Rectal smooth muscle tissue (tissue), 1 donor: ENCODE data around the gene C16orf74.

Experiments
- H3K27ac ChIP-seq: one replicate; pipeline ENCODE4 v1.7.0; 2013; ENCODE audit warnings: low read depth, low read length, inconsistent platforms
- H3K27me3 ChIP-seq: one replicate; pipeline ENCODE4 v1.7.0; 2013; ENCODE audit warnings: low read length; ENCODE audit not compliant: control insufficient read depth, insufficient read depth
- H3K36me3 ChIP-seq: one replicate; pipeline ENCODE4 v1.7.0; 2013; ENCODE audit warnings: low read length; ENCODE audit not compliant: control insufficient read depth, insufficient read depth
- H3K4me1 ChIP-seq: one replicate; pipeline ENCODE4 v1.7.0; 2013; ENCODE audit warnings: low read length; ENCODE audit not compliant: control insufficient read depth, insufficient read depth
- H3K4me3 ChIP-seq: one replicate; pipeline ENCODE4 v1.7.0; 2013; ENCODE audit warnings: low read length
- H3K9ac ChIP-seq: one replicate; pipeline ENCODE4 v1.7.0; 2013; ENCODE audit warnings: low read length

Gene C16orf74

DNA sequence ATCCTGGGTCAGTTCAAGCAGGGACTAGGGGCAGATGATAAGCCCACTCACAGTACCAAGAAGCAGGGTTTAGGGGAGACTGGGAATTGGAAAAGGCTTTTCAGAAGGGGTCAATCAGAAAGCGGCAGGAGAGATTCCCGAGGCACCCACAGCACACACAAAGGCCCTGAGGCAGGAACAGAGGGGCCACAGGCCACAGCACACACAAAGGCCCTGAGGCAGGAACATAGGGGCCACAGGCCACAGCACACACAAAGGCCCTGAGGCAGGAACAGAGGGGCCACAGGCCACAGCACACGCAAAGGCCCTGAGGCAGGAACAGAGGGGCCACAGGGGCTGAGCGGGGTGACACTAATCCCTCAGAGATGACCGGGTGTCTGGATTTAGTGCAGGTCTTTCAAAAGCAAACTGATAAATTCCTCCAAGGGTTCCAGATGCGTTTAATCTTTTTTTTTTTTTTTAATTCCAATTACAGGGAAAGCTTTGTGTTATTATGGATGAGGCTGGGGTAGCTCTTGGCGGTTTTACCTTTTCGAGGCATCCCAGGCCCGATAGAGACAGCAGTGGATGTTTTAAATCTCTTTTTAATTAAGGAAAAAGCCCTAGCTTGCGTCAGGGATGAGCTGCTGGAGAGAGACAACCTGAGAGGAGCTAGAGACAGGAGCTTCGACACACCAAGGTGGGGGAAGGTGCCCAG, 31.1 kb downstream of the C16orf74 start:
- H3K27ac ChIP-seq, result no peak overlapping the region
- H3K9ac ChIP-seq, result no peak overlapping the region
- H3K36me3 ChIP-seq, result no peaks in the 10 kb centered on the region
- H3K4me3 ChIP-seq, result no peak overlapping the region
- no peaks in the 10 kb centered on the region for H3K4me1 ChIP-seq
- no peaks in the 10 kb centered on the region for H3K27me3 ChIP-seq

- no peaks in the 10 kb centered on the region for H3K4me1 ChIP-seq
- no peak overlapping the region for H3K9ac ChIP-seq
- no peak overlapping the region for H3K27ac ChIP-seq
- H3K36me3 ChIP-seq, result no peaks in the 10 kb centered on the region
- no peak overlapping the region for H3K4me3 ChIP-seq
- H3K27me3 ChIP-seq, result no peaks in the 10 kb centered on the region
Measured at GRCh38 chr16:85718682-85719081, 32.2 kb downstream of the C16orf74 start.

DNA sequence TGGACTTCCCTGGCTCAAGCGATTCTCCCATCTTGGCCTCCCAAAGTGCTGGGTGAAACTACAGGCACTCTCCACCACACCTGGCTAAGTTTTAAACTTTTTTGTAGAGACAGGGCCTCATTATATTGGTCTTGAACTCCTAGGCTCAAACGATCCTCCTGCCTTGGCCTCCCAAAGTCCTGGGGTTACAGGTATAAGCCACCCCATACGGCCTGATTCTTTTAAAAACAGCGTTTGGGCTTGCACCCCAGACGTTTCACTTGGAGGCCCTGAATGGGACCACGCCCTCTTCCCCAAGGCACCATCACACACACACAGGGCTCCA, 32.8 kb downstream of the C16orf74 start:
- no peaks in the 10 kb centered on the region for H3K27me3 ChIP-seq
- no peak overlapping the region for H3K4me3 ChIP-seq
- H3K27ac ChIP-seq, result no peak overlapping the region

DNA sequence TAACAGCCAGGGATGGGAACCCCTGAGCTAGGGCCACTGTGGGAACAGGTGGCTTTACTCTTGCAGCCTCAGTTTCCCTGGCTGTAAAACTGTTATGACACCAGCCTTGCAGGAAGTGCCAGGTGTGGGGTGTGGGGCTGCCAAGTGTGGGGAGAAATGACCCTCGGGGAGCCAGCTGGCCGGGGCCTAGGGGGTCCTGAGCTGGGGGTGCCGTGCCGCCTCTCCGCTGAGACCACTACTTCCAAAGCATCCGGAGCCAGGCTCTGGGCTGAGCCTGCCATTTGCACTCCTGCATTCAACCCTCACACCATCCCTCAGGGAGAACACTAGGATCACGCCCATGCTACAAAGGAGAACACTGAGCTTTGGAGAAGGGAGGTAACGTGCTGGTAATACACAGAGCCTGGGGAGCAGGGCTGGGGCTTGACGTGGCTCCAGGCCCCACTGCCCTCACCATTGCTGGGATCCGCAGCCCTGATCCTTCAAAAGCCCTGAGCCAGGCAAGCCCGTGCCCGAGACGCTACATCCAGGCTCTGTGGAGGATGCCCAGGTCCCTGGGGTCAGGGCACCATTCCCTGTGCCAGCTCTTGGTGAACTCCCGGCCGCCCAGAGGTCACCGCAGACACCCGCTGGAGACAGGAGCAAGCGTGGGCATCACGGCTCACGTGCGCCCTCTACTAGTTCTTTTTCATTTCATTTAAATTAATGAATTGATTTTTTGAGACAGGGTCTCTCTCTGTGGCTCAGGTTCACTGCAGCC, 33.3 kb downstream of the C16orf74 start:
- H3K4me3 ChIP-seq, result no peak overlapping the region
- H3K4me1 ChIP-seq, result no peaks in the 10 kb centered on the region
- no peaks in the 10 kb centered on the region for H3K36me3 ChIP-seq
- no peaks in the 10 kb centered on the region for H3K27me3 ChIP-seq
- H3K27ac ChIP-seq, result no peak overlapping the region
- H3K9ac ChIP-seq, result no peak overlapping the region

More for the DNA sequence above, 32.8 kb downstream of the C16orf74 start:
- Histone ChIP-seq H3K9ac (no peak overlapping the region), H3K36me3 (no peaks in the 10 kb centered on the region), H3K4me1 (no peaks in the 10 kb centered on the region)

DNA sequence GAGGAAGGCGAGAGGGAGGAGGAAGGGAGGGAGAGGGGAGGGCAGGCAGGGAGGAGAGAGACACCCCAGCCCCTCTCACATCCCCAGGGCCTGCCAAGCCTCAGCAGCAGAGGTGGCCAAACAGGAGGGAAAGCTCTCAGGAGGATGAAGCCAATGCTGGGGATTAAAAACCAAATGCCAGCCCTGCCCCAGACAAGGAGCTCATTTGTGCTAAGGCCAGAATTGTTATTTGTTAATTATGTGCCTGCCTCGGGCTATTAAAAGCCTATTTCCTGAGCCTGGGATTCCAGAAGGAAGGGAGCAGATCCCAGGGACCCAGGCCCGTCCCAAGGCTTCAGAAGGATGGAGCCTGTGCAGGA, 34.2 kb downstream of the C16orf74 start:
- Histone ChIP-seq H3K36me3 (no peaks in the 10 kb centered on the region), H3K27ac (no peak overlapping the region), H3K4me1 (no peaks in the 10 kb centered on the region), H3K4me3 (no peak overlapping the region), H3K9ac (no peak overlapping the region), H3K27me3 (no peaks in the 10 kb centered on the region)

DNA sequence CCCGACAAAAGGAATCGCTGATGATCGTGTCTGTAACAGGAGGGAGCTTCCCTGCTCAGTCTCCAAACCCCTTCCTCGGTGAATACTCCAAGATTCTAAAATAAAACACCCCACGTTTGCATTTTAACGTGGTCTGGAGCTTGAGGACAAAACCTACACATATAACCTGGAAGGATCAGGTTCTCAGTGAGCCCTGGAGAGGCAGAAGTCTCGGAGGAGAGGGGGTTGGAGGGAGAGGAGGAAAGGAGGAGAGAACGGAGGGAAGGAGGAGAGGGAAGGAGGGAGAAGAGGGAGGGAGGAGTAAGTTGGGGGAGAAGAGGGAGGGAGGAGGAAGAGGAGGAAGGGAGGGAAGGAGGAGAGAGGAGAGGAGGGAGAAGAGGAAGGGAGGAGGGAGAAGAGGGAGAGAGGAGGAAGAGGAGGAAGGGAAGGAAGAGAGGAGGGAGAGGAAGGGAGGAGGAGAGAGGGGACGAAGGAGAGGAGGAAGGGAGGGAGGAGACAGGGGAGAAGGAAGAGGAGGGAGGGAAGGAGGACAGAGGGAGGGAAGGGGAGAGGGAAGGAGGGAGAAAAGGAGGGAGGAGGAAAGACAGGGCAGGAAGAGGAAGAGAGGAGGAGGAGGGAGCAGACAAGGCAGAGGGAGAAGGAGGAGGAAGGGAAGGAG, 34.7 kb downstream of the C16orf74 start:
- no peaks in the 10 kb centered on the region for H3K36me3 ChIP-seq
- H3K27me3 ChIP-seq, result no peaks in the 10 kb centered on the region

GRCh38 chr16:85715169-85716021, 35.5 kb downstream of the C16orf74 start:
- H3K4me1 ChIP-seq, result no peaks in the 10 kb centered on the region
- no peaks in the 10 kb centered on the region for H3K27me3 ChIP-seq
- no peak overlapping the region for H3K4me3 ChIP-seq
- no peak overlapping the region for H3K9ac ChIP-seq
- no peaks in the 10 kb centered on the region for H3K36me3 ChIP-seq
- H3K27ac ChIP-seq, result no peak overlapping the region

More for the DNA sequence above, 34.7 kb downstream of the C16orf74 start:
- H3K27ac ChIP-seq, result no peak overlapping the region
- no peaks in the 10 kb centered on the region for H3K4me1 ChIP-seq
- no peak overlapping the region for H3K9ac ChIP-seq
- H3K4me3 ChIP-seq, result no peak overlapping the region

- Histone ChIP-seq H3K27ac (no peak overlapping the region), H3K4me1 (no peaks in the 10 kb centered on the region), H3K27me3 (no peaks in the 10 kb centered on the region), H3K36me3 (no peaks in the 10 kb centered on the region), H3K4me3 (no peak overlapping the region), H3K9ac (no peak overlapping the region)
Measured at GRCh38 chr16:85712801-85713200, 38.1 kb downstream of the C16orf74 start.

GRCh38 chr16:85711982-85712587, 38.8 kb downstream of the C16orf74 start:
- Histone ChIP-seq H3K27me3 (no peaks in the 10 kb centered on the region), H3K36me3 (no peaks in the 10 kb centered on the region), H3K4me3 (no peak overlapping the region), H3K27ac (no peak overlapping the region), H3K9ac (no peak overlapping the region), H3K4me1 (no peaks in the 10 kb centered on the region)

DNA sequence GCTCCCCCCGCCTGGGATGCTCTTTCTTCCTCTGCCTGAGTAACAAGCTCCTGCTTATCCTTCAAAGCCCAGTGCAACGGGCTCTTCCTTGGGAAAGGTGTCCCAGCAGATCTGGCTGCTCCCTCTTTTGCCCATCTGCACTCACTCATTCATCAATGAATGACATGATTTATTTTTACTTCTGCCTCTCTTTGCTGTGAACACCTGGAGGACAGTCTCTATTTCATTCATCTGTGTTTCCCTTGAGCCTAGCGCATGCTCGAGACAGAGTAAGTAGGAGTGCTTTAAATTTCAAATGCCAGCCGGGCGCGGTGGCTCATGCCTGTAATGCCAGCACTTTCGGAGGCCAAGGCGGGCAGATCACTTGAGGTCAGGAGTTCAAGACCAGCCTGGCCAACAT, 40.2 kb downstream of the C16orf74 start:
- H3K4me3 ChIP-seq, result no peak overlapping the region
- H3K9ac ChIP-seq, result no peak overlapping the region
- H3K27ac ChIP-seq, result no peak overlapping the region
- H3K27me3 ChIP-seq, result no peaks in the 10 kb centered on the region
- H3K36me3 ChIP-seq, result no peaks in the 10 kb centered on the region
- H3K4me1 ChIP-seq, result no peaks in the 10 kb centered on the region

DNA sequence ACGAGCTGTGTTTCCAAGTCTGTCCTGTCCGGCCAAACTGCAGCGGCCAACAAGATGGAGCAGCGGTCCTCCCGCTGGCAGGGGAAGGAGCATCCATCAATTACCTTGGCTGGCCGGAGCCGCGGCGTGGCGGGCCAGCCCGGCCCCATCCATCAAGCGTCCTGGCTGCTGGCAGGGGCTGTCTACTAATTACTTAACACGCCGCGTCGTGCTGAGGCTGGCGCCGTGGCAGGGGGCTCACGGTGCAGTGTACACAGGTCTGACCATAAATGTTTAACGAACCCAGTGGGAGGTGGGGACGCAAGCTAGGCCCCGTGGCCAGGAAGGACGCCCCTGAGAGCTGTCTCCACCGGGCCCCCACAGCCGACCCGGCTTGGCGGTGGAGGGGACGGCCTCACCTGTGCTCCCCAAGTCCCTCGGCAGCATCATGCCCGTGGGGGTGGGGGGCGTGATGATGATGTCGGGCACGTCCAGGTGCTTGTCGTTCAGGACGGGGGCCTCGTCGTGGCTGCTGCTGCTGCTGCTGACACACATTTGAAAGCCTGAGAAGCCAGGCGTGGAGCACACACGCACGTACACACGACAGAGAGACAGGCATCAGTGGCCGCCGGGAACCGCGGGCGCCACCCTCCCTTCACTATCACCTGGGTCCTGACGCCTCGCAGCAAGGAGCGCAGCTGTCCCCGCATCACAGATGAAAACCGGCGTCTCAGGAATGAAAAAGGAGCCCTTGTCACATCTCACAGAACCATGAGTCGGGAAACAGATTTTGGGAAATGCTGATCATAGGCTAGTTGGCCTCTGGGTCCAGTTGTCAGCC, 40.9 kb downstream of the C16orf74 start:
- H3K36me3 ChIP-seq, result no peaks in the 10 kb centered on the region
- no peak overlapping the region for H3K27ac ChIP-seq
- H3K4me3 ChIP-seq, result no peak overlapping the region
- no peaks in the 10 kb centered on the region for H3K27me3 ChIP-seq
- no peaks in the 10 kb centered on the region for H3K4me1 ChIP-seq
- no peak overlapping the region for H3K9ac ChIP-seq
